ENCODE data around the gene IKZF1. TPM values are rescaled to one million over a fixed set of nuclear protein-coding genes. Genes with fewer than 3 reads are reported as not detected.

Gene IKZF1
- total RNA-seq, 1 experiment from 2014 or later: 0.57 TPM

DNA sequence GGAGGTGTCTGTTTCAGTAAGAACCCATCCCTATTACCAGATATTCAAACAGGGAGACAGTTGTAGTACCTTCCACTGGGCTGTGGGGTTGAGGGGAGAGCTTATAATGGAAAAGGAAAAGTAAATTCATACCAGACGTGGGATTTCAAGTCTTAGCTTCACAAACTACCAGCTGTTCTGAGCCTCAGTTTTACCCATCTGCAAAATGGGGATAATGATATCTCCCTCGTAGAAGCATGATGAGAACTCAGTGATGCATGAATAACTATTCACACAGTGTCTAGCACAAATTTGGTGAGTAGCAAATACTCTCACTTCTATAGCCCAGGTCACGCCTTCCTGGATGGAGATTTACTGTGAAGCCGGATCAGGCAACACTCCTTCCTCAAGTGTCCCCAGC, 29.1 kb upstream of the IKZF1 start:
- H3K27me3 ChIP-seq (ENCODE audit: insufficient read depth, low read length): peaks cover 11% of the 10 kb centered on the region; the same call in 1 of the 2 replicates
- ATAC-seq (no peak), DNase-seq (ENCODE audit: low read depth, low spot score) (no peak)
- no peak overlapping the region for H3K4me3 ChIP-seq (replicated peaks in 1 of 2; ENCODE audit: low read depth in 1 of 2, low read length in 2 of 2)
- H3K79me2 ChIP-seq (ENCODE audit: insufficient read depth, low read length): no peaks in the 10 kb centered on the region
- H2AFZ ChIP-seq (ENCODE audit: low read depth, low read length, poor library complexity, severe bottlenecking): no peak overlapping the region
- H3K9ac ChIP-seq (ENCODE audit: low read length): no peak overlapping the region
- RAD21 ChIA-PET (ENCODE audit: low non-redundant PET in 1 of 2, low total read pairs in 2 of 2, uncharacterized antibody in 2 of 2, unreplicated experiment in 2 of 2): no interaction called here
- H3K4me2 ChIP-seq (ENCODE audit: low read length): no peak overlapping the region
- CTCF ChIA-PET: no interaction called here
- POLR2A ChIA-PET: no interaction called here
- no peak overlapping the region for H3K27ac ChIP-seq (ENCODE audit: low read depth, low read length)
- H3K36me3 ChIP-seq (ENCODE audit: control insufficient read depth in 1 of 2, insufficient read depth in 2 of 2, low read length in 2 of 2): no peaks in the 10 kb centered on the region
- intact Hi-C loops (cut with micrococcal nuclease): no loop called here
- TF ChIP-seq, protein P1, sequence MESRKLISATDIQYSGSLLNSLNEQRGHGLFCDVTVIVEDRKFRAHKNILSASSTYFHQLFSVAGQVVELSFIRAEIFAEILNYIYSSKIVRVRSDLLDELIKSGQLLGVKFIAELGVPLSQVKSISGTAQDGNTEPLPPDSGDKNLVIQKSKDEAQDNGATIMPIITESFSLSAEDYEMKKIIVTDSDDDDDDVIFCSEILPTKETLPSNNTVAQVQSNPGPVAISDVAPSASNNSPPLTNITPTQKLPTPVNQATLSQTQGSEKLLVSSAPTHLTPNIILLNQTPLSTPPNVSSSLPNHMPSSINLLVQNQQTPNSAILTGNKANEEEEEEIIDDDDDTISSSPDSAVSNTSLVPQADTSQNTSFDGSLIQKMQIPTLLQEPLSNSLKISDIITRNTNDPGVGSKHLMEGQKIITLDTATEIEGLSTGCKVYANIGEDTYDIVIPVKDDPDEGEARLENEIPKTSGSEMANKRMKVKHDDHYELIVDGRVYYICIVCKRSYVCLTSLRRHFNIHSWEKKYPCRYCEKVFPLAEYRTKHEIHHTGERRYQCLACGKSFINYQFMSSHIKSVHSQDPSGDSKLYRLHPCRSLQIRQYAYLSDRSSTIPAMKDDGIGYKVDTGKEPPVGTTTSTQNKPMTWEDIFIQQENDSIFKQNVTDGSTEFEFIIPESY (IDR thresholded peaks at IDR 0.05; ENCODE audit: extremely low read depth, insufficient replicate concordance, low read length): no peak
- no peak for TF ChIP-seq EGR1 (IDR thresholded peaks at IDR 0.05; ENCODE audit: low read depth)
- TF ChIP-seq CEBPB (IDR thresholded peaks at IDR 0.05; ENCODE audit: low read depth): no peak
- TF ChIP-seq EZH2phosphoT487 (IDR thresholded peaks at IDR 0.05; ENCODE audit: borderline replicate concordance): no peak
- TF ChIP-seq, protein P2, sequence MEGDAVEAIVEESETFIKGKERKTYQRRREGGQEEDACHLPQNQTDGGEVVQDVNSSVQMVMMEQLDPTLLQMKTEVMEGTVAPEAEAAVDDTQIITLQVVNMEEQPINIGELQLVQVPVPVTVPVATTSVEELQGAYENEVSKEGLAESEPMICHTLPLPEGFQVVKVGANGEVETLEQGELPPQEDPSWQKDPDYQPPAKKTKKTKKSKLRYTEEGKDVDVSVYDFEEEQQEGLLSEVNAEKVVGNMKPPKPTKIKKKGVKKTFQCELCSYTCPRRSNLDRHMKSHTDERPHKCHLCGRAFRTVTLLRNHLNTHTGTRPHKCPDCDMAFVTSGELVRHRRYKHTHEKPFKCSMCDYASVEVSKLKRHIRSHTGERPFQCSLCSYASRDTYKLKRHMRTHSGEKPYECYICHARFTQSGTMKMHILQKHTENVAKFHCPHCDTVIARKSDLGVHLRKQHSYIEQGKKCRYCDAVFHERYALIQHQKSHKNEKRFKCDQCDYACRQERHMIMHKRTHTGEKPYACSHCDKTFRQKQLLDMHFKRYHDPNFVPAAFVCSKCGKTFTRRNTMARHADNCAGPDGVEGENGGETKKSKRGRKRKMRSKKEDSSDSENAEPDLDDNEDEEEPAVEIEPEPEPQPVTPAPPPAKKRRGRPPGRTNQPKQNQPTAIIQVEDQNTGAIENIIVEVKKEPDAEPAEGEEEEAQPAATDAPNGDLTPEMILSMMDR (IDR thresholded peaks at IDR 0.05 in 2 of 3, conservative IDR thresholded peaks at IDR 0.05 in 1 of 3; ENCODE audit: borderline replicate concordance in 1 of 3, insufficient read depth in 1 of 3, low read depth in 2 of 3, low read length in 2 of 3): no peak
- no peak for TF ChIP-seq SP1 (IDR thresholded peaks at IDR 0.05; ENCODE audit: low read depth)
- TF ChIP-seq POLR2AphosphoS5 (IDR thresholded peaks at IDR 0.05; ENCODE audit: low read depth, low read length): no peak
- no peak for TF ChIP-seq YY1 (IDR thresholded peaks at IDR 0.05; ENCODE audit: extremely low read depth, insufficient replicate concordance, low read depth, low read length)
- TF ChIP-seq ZFX (IDR thresholded peaks at IDR 0.05): no peak
- no peak for TF ChIP-seq SIN3A (IDR thresholded peaks at IDR 0.05; ENCODE audit: low read depth)
- no peak for TF ChIP-seq FOSL1 (IDR thresholded peaks at IDR 0.05; ENCODE audit: low read depth)
- TF ChIP-seq, protein P3, sequence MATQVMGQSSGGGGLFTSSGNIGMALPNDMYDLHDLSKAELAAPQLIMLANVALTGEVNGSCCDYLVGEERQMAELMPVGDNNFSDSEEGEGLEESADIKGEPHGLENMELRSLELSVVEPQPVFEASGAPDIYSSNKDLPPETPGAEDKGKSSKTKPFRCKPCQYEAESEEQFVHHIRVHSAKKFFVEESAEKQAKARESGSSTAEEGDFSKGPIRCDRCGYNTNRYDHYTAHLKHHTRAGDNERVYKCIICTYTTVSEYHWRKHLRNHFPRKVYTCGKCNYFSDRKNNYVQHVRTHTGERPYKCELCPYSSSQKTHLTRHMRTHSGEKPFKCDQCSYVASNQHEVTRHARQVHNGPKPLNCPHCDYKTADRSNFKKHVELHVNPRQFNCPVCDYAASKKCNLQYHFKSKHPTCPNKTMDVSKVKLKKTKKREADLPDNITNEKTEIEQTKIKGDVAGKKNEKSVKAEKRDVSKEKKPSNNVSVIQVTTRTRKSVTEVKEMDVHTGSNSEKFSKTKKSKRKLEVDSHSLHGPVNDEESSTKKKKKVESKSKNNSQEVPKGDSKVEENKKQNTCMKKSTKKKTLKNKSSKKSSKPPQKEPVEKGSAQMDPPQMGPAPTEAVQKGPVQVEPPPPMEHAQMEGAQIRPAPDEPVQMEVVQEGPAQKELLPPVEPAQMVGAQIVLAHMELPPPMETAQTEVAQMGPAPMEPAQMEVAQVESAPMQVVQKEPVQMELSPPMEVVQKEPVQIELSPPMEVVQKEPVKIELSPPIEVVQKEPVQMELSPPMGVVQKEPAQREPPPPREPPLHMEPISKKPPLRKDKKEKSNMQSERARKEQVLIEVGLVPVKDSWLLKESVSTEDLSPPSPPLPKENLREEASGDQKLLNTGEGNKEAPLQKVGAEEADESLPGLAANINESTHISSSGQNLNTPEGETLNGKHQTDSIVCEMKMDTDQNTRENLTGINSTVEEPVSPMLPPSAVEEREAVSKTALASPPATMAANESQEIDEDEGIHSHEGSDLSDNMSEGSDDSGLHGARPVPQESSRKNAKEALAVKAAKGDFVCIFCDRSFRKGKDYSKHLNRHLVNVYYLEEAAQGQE (IDR thresholded peaks at IDR 0.05; ENCODE audit: low read depth): no peak
- TF ChIP-seq ZNF274 (IDR thresholded peaks at IDR 0.05; ENCODE audit: low read depth, low read length): no peak
- TF ChIP-seq ELF1 (IDR thresholded peaks at IDR 0.05; ENCODE audit: borderline replicate concordance, low read depth): no peak
- TF ChIP-seq POLR2A (IDR thresholded peaks at IDR 0.05; ENCODE audit: borderline replicate concordance, extremely low read depth, insufficient read depth, insufficient read length): no peak
- TF ChIP-seq RAD21 (IDR thresholded peaks at IDR 0.05; ENCODE audit: low read depth): no peak
- no peak for TF ChIP-seq EZH2 (IDR thresholded peaks at IDR 0.05)
- BruUV-seq (replicated peaks): no TSS peak
- no peaks in the 10 kb centered on the region for H3K9me2 ChIP-seq (ENCODE audit: insufficient read depth)
- H3K4me1 ChIP-seq (ENCODE audit: control insufficient read depth in 1 of 2, insufficient read depth in 2 of 2, low read length in 2 of 2): no peaks in the 10 kb centered on the region
- H4K20me1 ChIP-seq (ENCODE audit: insufficient read depth): no peaks in the 10 kb centered on the region
- no peaks in the 10 kb centered on the region for H3K9me3 ChIP-seq (ENCODE audit: control insufficient read depth in 1 of 2, insufficient read depth in 1 of 2, low read depth in 1 of 2, low read length in 2 of 2)
